Vagina (tissue), 2 donors: Measurements from ENCODE around the gene GALNT2.

Experiments
- POLR2A ChIP-seq, 2 donors: fragments of 450-650 bp; IDR thresholded peaks; one replicate each; pipeline ENCODE4 v1.6.1; 2017; ENCODE audit warnings: antibody characterized with exemption in 2 of 2, mild to moderate bottlenecking in 2 of 2, moderate library complexity in 2 of 2
- POLR2AphosphoS5 ChIP-seq, 2 donors: sonication (generic); formaldehyde crosslinking; IDR thresholded peaks; one replicate each; pipeline ENCODE4 v1.9.0; 2017; ENCODE audit warnings: antibody characterized with exemption in 2 of 2, mild to moderate bottlenecking in 2 of 2, low read depth in 1 of 2; ENCODE audit not compliant: insufficient read depth in 1 of 2
- TF ChIP-seq, protein P1 (sequence below), 3 experiments: fragments of 450-650 bp in 2 of 3; fragments of 200-600 bp in 1 of 3; sonication (generic) in 1 of 3; IDR thresholded peaks; one replicate each; pipeline ENCODE4 v1.5.1; 2017 to 2019; ENCODE audit warnings: antibody characterized with exemption in 3 of 3, mild to moderate bottlenecking in 2 of 3, moderate library complexity in 2 of 3

DNA sequence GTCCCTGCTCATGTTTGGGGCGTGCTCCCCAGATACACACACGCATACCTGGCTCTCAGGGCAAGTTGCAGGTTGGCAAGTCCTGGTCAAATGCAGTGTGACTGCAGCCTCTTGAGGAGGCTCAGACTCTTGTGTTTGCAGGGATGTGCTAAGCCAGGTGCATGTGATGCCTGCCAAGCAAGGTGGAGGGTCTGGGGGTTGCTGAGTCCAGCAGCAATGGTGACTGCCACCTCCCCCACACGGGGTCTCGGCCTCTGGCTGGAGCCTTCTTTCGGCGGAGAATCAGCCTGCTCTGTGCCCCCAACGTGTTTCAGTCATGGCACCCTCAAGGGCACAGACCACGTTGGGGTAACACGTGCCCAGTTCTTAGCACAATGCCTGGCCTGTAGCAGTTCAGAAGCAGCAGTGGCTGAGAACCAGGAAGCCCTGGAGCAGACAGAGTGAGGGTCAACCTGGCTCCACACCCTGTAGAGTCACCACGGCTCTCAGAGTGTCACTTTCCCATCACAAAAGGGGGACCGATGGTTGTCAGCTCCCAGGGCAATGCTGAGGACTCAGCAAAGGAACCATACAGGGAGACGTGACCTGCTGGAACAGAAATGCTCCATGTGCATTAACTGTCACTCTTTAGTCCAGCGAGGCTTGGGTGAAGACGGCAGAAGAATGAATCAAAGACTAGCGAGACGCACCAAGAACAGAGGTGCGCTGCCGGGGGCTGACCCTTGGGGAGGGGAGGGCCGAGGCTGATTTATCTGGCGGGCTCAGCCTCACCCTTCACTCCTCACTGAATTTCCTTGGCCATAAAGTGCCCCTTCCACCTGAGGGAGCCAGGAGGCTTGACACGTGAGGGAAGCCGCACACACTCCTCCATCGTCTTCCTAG, 250.1 kb downstream of the GALNT2 start:
- no peak for TF ChIP-seq POLR2A (IDR thresholded peaks at IDR 0.05)
- TF ChIP-seq, protein P1, sequence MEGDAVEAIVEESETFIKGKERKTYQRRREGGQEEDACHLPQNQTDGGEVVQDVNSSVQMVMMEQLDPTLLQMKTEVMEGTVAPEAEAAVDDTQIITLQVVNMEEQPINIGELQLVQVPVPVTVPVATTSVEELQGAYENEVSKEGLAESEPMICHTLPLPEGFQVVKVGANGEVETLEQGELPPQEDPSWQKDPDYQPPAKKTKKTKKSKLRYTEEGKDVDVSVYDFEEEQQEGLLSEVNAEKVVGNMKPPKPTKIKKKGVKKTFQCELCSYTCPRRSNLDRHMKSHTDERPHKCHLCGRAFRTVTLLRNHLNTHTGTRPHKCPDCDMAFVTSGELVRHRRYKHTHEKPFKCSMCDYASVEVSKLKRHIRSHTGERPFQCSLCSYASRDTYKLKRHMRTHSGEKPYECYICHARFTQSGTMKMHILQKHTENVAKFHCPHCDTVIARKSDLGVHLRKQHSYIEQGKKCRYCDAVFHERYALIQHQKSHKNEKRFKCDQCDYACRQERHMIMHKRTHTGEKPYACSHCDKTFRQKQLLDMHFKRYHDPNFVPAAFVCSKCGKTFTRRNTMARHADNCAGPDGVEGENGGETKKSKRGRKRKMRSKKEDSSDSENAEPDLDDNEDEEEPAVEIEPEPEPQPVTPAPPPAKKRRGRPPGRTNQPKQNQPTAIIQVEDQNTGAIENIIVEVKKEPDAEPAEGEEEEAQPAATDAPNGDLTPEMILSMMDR (IDR thresholded peaks at IDR 0.05) = no peak
- no peak for TF ChIP-seq POLR2AphosphoS5 (IDR thresholded peaks at IDR 0.05; ENCODE audit: insufficient read depth in 1 of 2, low read depth in 1 of 2)
